ENCODE data around the gene CAPN10.

The CAPN10 gene

DNA sequence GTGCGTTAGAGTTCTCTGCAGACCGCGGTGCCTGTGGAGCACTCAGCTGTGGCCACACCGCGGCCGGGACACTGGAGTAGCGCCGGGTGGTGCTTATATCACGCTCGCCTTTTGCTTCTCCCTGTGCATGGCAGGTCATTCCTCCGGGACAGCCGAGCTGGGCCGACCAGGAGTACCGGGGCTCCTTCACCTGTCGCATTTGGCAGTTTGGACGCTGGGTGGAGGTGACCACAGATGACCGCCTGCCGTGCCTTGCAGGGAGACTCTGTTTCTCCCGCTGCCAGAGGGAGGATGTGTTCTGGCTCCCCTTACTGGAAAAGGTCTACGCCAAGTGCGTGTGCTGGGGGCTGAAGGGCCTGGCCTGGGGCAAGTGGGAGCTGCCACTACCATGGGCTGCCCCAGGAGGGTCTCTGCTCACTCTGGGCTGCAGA lies 4.2 kb downstream of the CAPN10 start:
- CTCF ChIA-PET = no interaction called here
- DNase-seq (ENCODE audit: extremely low spot score) = no peak
- POLR2A ChIA-PET = no interaction called here
- TF ChIP-seq FOXM1 (IDR thresholded peaks at IDR 0.05; ENCODE audit: borderline replicate concordance) = no peak
- TF ChIP-seq ELF4 (IDR thresholded peaks at IDR 0.05) = no peak
- TF ChIP-seq FOXK2 (IDR thresholded peaks at IDR 0.05) = no peak
- no peak for TF ChIP-seq NFRKB (IDR thresholded peaks at IDR 0.05)
- no peak for TF ChIP-seq BHLHE40 (IDR thresholded peaks at IDR 0.05; ENCODE audit: borderline replicate concordance)
- TF ChIP-seq SUZ12 (IDR thresholded peaks at IDR 0.05) = no peak
- no peak for TF ChIP-seq TARDBP (IDR thresholded peaks at IDR 0.05)
- TF ChIP-seq LEF1 (IDR thresholded peaks at IDR 0.05; ENCODE audit: borderline replicate concordance) = no peak
- TF ChIP-seq ARNT (IDR thresholded peaks at IDR 0.05) = no peak
- TF ChIP-seq FOXA1 (IDR thresholded peaks at IDR 0.05) = no peak
- TF ChIP-seq L3MBTL2 (conservative IDR thresholded peaks at IDR 0.05) = no peak
- TF ChIP-seq, protein P1, sequence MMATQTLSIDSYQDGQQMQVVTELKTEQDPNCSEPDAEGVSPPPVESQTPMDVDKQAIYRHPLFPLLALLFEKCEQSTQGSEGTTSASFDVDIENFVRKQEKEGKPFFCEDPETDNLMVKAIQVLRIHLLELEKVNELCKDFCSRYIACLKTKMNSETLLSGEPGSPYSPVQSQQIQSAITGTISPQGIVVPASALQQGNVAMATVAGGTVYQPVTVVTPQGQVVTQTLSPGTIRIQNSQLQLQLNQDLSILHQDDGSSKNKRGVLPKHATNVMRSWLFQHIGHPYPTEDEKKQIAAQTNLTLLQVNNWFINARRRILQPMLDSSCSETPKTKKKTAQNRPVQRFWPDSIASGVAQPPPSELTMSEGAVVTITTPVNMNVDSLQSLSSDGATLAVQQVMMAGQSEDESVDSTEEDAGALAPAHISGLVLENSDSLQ (IDR thresholded peaks at IDR 0.05) = no peak
- no peak for TF ChIP-seq HDGF (IDR thresholded peaks at IDR 0.05; ENCODE audit: borderline replicate concordance)

DNA sequence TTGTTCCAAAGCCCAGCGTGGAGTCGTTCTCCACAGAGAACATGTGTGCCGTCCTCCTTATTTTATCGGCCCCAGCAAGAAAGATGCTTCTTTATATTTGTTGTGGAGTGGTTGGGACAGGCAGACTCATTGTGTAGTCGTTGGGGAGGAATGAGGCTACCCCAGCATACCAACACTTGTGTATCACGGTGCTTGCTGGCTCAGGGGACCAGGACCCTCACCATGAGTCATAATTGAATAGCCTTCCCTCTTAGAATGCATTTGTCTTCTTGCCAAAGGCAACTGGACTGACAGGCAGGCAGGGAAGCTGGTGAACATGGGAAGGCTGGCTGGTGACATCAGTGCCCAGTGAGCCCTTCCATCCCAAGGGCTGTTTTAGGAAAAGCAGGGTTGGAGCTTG lies 4.7 kb downstream of the CAPN10 start:
- DNase-seq (ENCODE audit: extremely low spot score) = no peak
- TF ChIP-seq FOXM1 (IDR thresholded peaks at IDR 0.05; ENCODE audit: borderline replicate concordance) (no peak), ZNF384 (IDR thresholded peaks at IDR 0.05) (no peak), L3MBTL2 (conservative IDR thresholded peaks at IDR 0.05) (no peak), BHLHE40 (IDR thresholded peaks at IDR 0.05; ENCODE audit: borderline replicate concordance) (no peak), FOXK2 (IDR thresholded peaks at IDR 0.05) (no peak), LEF1 (IDR thresholded peaks at IDR 0.05; ENCODE audit: borderline replicate concordance) (no peak)
- POLR2A ChIA-PET = no interaction called here
- CTCF ChIA-PET = no interaction called here

DNA sequence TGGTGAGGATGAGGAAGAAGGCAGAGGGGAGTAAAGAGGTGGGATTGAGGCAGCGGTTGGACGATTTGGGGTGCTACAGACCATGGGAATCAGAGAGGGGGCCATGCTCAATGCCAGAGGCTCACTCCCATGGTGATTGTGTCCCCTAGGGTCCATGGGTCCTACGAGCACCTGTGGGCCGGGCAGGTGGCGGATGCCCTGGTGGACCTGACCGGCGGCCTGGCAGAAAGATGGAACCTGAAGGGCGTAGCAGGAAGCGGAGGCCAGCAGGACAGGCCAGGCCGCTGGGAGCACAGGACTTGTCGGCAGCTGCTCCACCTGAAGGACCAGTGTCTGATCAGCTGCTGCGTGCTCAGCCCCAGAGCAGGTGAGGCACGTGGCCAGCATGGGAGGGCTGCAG lies 5.2 kb downstream of the CAPN10 start:
- POLR2A ChIA-PET = interaction anchor here (0.8 kb wide), 1 partner anchor 25 kb away, joined by 3 read pairs; no protein-coding TSS in a partner anchor
- DNase-seq (ENCODE audit: extremely low spot score) = no peak
- CTCF ChIA-PET = no interaction called here
- no peak for TF ChIP-seq SP1 (IDR thresholded peaks at IDR 0.05)
- TF ChIP-seq FOXK2 (IDR thresholded peaks at IDR 0.05) = no peak
- no peak for TF ChIP-seq LEF1 (IDR thresholded peaks at IDR 0.05; ENCODE audit: borderline replicate concordance)
- no peak for TF ChIP-seq FOXM1 (IDR thresholded peaks at IDR 0.05; ENCODE audit: borderline replicate concordance)
- TF ChIP-seq CTBP1 (IDR thresholded peaks at IDR 0.05; ENCODE audit: borderline replicate concordance) = no peak
- TF ChIP-seq ELF4 (IDR thresholded peaks at IDR 0.05) = no peak
- no peak for TF ChIP-seq L3MBTL2 (conservative IDR thresholded peaks at IDR 0.05)
- TF ChIP-seq, protein P1 (IDR thresholded peaks at IDR 0.05) = no peak
- TF ChIP-seq ARNT (IDR thresholded peaks at IDR 0.05) = no peak
- no peak for TF ChIP-seq HDGF (IDR thresholded peaks at IDR 0.05; ENCODE audit: borderline replicate concordance)

DNA sequence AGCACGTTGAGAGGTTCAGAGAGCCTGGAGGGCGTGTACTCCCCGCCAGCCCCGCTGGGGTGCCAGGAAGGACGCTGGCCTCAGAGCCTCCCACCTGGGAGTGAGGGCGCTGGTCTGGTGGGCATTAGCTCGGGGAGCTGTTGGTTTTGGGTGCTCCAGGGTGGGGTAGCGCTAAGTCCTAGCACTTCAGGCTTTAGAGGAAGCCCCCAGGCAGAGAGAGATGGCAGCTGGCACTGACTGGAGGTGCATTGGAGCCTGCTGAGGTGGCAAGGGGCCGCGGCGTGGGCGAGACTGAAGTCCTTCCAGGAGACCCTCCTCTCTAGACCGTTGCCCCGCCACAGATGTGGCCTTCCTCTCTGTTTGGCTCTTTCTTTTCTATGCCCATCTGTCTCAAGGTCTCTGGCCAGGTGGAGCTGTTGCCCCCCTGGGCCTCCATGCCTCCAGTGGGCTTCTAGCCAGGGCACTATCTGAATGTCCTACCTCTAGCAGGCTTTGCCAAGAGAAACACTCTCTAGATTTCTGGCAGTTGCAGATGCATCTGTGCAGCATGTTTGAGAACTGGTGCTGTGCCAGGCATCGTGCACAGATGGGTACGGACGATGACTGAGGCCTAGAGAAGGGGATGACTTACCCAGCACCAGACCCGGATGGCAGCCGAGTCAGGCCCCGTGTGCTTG lies 6.6 kb downstream of the CAPN10 start:
- no peak for DNase-seq (ENCODE audit: extremely low spot score)
- ChIA-PET CTCF (no interaction called here), POLR2A (no interaction called here)
- no peak for TF ChIP-seq BHLHE40 (IDR thresholded peaks at IDR 0.05; ENCODE audit: borderline replicate concordance)
- no peak for TF ChIP-seq HDGF (IDR thresholded peaks at IDR 0.05; ENCODE audit: borderline replicate concordance)
- TF ChIP-seq FOXK2 (IDR thresholded peaks at IDR 0.05) = no peak
- TF ChIP-seq, protein P1 (IDR thresholded peaks at IDR 0.05) = no peak
- TF ChIP-seq FOXM1 (IDR thresholded peaks at IDR 0.05; ENCODE audit: borderline replicate concordance) = no peak
- TF ChIP-seq SP1 (IDR thresholded peaks at IDR 0.05) = no peak
- TF ChIP-seq ZNF384 (IDR thresholded peaks at IDR 0.05) = no peak
- TF ChIP-seq CTBP1 (IDR thresholded peaks at IDR 0.05; ENCODE audit: borderline replicate concordance) = no peak
- TF ChIP-seq FOXA1 (IDR thresholded peaks at IDR 0.05) = no peak
- TF ChIP-seq NFRKB (IDR thresholded peaks at IDR 0.05) = no peak
- no peak for TF ChIP-seq ARNT (IDR thresholded peaks at IDR 0.05)
- no peak for TF ChIP-seq SUZ12 (IDR thresholded peaks at IDR 0.05)
- no peak for TF ChIP-seq LEF1 (IDR thresholded peaks at IDR 0.05; ENCODE audit: borderline replicate concordance)
- no peak for TF ChIP-seq TARDBP (IDR thresholded peaks at IDR 0.05)

GRCh38 chr2:240593703-240594451 lies 7.3 kb downstream of the CAPN10 start:
- DNase-seq (ENCODE audit: extremely low spot score) = no peak
- ChIA-PET CTCF (no interaction called here), POLR2A (no interaction called here)
- TF ChIP-seq LEF1 (IDR thresholded peaks at IDR 0.05; ENCODE audit: borderline replicate concordance) (no peak), ARNT (IDR thresholded peaks at IDR 0.05) (no peak), BHLHE40 (IDR thresholded peaks at IDR 0.05; ENCODE audit: borderline replicate concordance) (no peak), NFRKB (IDR thresholded peaks at IDR 0.05) (no peak), ELF4 (IDR thresholded peaks at IDR 0.05) (no peak), HDGF (IDR thresholded peaks at IDR 0.05; ENCODE audit: borderline replicate concordance) (no peak), SP1 (IDR thresholded peaks at IDR 0.05) (no peak), CTBP1 (IDR thresholded peaks at IDR 0.05; ENCODE audit: borderline replicate concordance) (no peak), ZNF384 (IDR thresholded peaks at IDR 0.05) (no peak), SUZ12 (IDR thresholded peaks at IDR 0.05) (no peak), L3MBTL2 (conservative IDR thresholded peaks at IDR 0.05) (no peak), FOXK2 (IDR thresholded peaks at IDR 0.05) (no peak)
- TF ChIP-seq, protein P1 (IDR thresholded peaks at IDR 0.05) = no peak
